ENCODE data around the gene FARS2. TPM values are rescaled to one million over a fixed set of nuclear protein-coding genes. Genes with fewer than 3 reads are reported as not detected.

Gene FARS2
- total RNA-seq, 2 donors from 2014 or later = 23.9 to 26.0 TPM

DNA sequence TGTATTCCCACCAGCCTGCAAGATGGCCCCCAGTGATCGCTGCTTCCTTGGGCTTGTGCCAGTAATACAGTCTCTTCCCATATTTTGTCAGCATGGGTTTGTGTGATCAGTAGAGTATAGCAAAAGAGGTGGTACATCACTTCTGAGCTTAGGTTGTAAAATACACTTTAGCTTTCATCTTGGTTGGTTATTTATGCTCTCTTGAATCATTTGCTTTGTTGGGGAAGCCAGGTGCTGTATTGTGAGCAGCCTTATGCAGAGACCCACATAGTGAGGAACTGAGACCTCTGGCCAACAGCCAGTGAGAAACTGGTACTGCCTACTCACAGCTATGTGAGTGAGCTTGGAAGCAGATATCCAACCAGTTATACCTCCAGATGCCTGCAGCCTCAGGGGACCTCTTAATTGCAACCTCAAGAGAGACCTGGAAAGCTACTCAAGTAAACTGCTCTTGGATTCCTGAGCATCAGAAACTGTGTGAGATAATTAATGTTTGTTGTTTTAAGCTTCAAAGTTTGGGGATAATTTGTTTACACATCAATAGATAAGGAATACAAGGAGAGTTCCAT, 229.3 kb downstream of the FARS2 start:
- no peak overlapping the region for H3K4me3 Mint-ChIP-seq
- DNase-seq = no peak
- H3K27ac Mint-ChIP-seq = no peak overlapping the region
- peaks cover 0 to 2% of the 10 kb centered on the region in 2 donors for H3K9me3 Mint-ChIP-seq
- no peaks in the 10 kb centered on the region for H3K27me3 Mint-ChIP-seq (ENCODE audit: low read depth)
- H3K36me3 Mint-ChIP-seq (ENCODE audit: insufficient read depth in 2 of 2) = peaks cover 3 to 5% of the 10 kb centered on the region in 2 donors
- ATAC-seq (replicated peaks in 1 of 2) = no peak
- H3K4me1 Mint-ChIP-seq (ENCODE audit: low read depth) = peaks cover 5% of the 10 kb centered on the region

DNA sequence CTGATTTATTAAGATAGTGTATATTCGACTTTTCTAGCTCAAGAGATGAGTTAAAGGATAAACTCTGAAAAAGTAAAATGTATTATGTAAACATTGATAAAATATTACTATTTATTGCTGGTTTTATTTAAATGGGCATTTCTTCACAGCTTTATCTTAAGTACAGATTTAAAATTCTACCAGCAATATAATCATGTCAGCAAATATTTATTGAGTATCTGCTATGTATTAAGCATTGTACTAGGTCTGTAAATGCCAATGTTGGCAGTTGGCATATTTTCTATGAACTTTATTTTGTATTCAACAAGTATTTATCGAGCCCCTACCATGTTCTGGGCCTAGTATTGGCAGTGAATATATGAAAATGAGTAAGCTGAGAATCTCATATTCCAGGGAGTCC, 231.0 kb downstream of the FARS2 start:
- peaks cover 0 to 2% of the 10 kb centered on the region in 2 donors for H3K9me3 Mint-ChIP-seq
- H3K27me3 Mint-ChIP-seq (ENCODE audit: low read depth) = no peaks in the 10 kb centered on the region
- no peak for ATAC-seq (replicated peaks in 1 of 2)
- H3K4me1 Mint-ChIP-seq (ENCODE audit: low read depth) = no peaks in the 10 kb centered on the region
- no peak overlapping the region for H3K4me3 Mint-ChIP-seq
- H3K27ac Mint-ChIP-seq = no peak overlapping the region
- no peak for DNase-seq
- peaks cover 3 to 5% of the 10 kb centered on the region in 2 donors for H3K36me3 Mint-ChIP-seq (ENCODE audit: insufficient read depth in 2 of 2)

DNA sequence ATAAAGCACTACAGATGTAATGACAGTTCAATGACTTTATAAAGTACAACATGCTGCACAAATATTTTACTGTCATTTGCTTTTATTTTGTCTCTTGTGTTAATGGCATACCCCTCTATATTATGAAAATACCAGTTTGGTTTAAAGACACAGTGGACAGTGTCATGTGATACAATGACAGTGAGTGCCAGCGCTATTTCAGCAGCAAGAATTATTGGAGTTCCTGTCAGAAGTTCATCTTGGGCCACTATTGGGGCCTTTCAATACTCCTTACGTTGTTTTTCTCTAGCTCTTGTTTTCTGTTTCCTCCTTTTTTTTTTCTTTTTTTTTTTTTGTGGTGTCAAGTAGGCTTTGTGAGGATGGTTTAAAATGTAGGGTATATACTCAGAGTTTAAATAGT, 232.5 kb downstream of the FARS2 start:
- DNase-seq (no peak), ATAC-seq (replicated peaks in 1 of 2) (no peak)
- Mint-ChIP-seq H3K4me1 (ENCODE audit: low read depth) (peaks cover 12% of the 10 kb centered on the region), H3K27ac (no peak overlapping the region), H3K4me3 (no peak overlapping the region), H3K27me3 (ENCODE audit: low read depth) (no peaks in the 10 kb centered on the region), H3K9me3 (peaks cover 0 to 2% of the 10 kb centered on the region in 2 donors), H3K36me3 (ENCODE audit: insufficient read depth in 2 of 2) (peaks cover 2 to 3% of the 10 kb centered on the region in 2 donors)

DNA sequence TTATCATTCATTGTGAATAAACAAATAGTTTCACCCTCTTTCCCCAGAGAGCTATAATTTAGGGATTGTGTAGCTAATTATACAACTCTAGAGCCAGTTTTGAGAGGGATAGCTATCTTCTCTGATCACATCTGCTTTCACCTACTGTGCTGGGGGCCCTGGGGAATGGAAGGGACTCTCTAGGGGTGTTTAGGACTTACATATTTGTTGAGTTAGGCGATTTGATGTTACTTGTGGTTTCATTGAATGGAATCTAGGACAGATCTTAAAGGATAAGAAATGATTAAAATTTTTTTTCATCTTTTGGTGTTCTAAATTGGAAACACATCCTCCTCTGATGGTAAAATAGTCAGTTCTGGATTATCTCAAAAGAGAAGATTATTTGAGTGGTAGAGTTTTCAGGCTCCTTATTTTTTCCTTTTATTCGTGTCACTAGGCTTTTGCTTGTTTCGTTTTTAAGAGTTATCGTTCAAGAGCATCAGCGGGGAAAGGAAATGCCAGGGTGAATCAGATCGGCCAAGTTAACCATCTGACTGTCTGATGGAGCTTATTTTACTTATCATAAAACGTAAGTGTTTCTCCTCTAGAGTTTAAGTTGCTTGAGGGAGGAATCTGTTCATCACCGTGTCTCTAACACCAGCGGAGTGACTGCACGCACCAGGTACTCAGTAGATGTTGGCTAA, 236.7 kb downstream of the FARS2 start:
- H3K9me3 Mint-ChIP-seq = no peaks in the 10 kb centered on the region
- H3K4me3 Mint-ChIP-seq = peak overlapping the region in 1 of 2 donors; percentile 68
- peak; percentile 15 to 56 for ATAC-seq (replicated peaks in 1 of 2)
- H3K36me3 Mint-ChIP-seq (ENCODE audit: insufficient read depth in 2 of 2) = peaks cover 1% of the 10 kb centered on the region in 2 donors
- DNase-seq = no peak
- peaks cover 24% of the 10 kb centered on the region for H3K4me1 Mint-ChIP-seq (ENCODE audit: low read depth)
- peak overlapping the region; percentile 39 for H3K27ac Mint-ChIP-seq
- no peaks in the 10 kb centered on the region for H3K27me3 Mint-ChIP-seq (ENCODE audit: low read depth)

DNA sequence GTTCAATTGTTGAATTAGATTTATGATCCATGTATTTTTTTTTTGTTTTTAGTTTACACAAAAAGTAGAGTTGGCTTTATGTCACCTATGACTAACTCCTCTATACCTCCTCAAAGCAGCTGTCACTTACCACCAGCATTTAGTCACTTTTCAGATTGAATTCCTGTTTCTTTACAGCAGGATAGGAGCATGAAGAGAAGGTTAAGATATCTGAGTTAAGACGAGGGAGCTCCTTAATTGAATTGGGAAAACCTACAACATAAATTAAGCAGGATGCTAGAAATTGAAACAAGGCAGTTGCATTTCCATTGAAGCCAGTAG, 237.2 kb downstream of the FARS2 start:
- peak overlapping the region in 1 of 2 donors; percentile 68 for H3K4me3 Mint-ChIP-seq
- ATAC-seq (replicated peaks in 1 of 2) (peak in 1 of 2 donors; percentile 70), DNase-seq (no peak)
- H3K36me3 Mint-ChIP-seq (ENCODE audit: insufficient read depth in 2 of 2) = peaks cover 1% of the 10 kb centered on the region in 2 donors
- no peaks in the 10 kb centered on the region for H3K9me3 Mint-ChIP-seq
- H3K27ac Mint-ChIP-seq = peak overlapping the region; percentile 39
- no peaks in the 10 kb centered on the region for H3K27me3 Mint-ChIP-seq (ENCODE audit: low read depth)
- peaks cover 24% of the 10 kb centered on the region for H3K4me1 Mint-ChIP-seq (ENCODE audit: low read depth)

DNA sequence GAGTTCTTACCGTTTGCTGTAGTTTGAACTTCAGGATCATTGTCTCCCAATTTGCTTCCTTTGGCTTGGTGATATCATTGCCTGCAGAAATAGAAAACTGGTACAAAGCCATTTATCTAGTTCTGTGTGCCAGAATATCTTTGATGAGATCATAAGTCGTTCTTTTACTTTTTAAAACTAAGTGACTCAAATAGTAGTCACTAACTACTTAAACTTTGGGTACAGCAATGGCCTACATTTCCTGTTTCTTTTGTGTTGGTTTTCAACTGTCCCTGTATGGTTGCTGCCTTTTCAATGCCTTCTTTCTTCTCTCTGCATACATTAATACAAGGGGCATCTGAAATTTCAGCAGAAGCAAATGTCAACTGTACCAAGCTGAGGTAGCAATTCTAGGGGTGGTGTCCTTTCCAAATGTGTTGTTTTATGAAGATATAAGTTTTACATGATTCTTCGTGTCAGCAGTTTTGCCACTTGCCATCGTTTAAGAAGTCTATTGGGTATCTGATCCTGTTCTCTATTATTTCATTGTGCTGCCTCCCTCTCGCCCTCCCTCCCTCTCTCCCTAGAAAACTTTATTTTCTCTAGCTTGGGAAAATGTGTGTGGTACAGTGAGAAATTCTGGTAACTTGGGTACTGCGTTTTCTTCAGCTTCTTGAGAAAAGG, 238.5 kb downstream of the FARS2 start:
- peaks cover 24% of the 10 kb centered on the region for H3K4me1 Mint-ChIP-seq (ENCODE audit: low read depth)
- H3K27ac Mint-ChIP-seq = peak overlapping the region; percentile 80
- DNase-seq (no peak), ATAC-seq (replicated peaks in 1 of 2) (peak; percentile 68 to 76)
- peaks cover 1% of the 10 kb centered on the region in 2 donors for H3K36me3 Mint-ChIP-seq (ENCODE audit: insufficient read depth in 2 of 2)
- H3K27me3 Mint-ChIP-seq (ENCODE audit: low read depth) = no peaks in the 10 kb centered on the region
- H3K4me3 Mint-ChIP-seq = peak overlapping the region in 1 of 2 donors; percentile 68
- H3K9me3 Mint-ChIP-seq = no peaks in the 10 kb centered on the region

DNA sequence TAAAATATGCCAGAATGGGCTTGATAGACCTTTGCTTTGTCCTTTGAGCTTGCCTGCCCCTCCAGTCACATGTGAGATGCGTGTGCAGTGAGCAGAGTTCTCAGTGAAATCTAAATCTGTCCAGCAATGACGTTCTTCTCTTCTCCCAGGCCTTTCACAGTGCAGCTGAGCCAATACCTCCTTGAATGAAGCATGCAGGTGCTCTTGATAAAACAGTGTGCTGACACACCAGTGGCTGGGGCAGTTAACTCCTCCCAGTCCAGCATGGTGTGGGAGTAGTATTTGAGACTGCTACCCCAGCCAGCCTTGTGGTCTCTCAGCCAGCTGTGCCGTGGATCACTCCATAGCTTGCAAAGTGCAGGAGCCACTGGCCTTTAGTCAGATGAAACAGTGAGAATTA, 240.5 kb downstream of the FARS2 start:
- no peak overlapping the region for H3K27ac Mint-ChIP-seq
- H3K4me3 Mint-ChIP-seq = no peak overlapping the region
- peaks cover 0 to 1% of the 10 kb centered on the region in 2 donors for H3K36me3 Mint-ChIP-seq (ENCODE audit: insufficient read depth in 2 of 2)
- H3K9me3 Mint-ChIP-seq = no peaks in the 10 kb centered on the region
- DNase-seq (no peak), ATAC-seq (replicated peaks in 1 of 2) (no peak)
- H3K27me3 Mint-ChIP-seq (ENCODE audit: low read depth) = no peaks in the 10 kb centered on the region
- peaks cover 40% of the 10 kb centered on the region for H3K4me1 Mint-ChIP-seq (ENCODE audit: low read depth)

DNA sequence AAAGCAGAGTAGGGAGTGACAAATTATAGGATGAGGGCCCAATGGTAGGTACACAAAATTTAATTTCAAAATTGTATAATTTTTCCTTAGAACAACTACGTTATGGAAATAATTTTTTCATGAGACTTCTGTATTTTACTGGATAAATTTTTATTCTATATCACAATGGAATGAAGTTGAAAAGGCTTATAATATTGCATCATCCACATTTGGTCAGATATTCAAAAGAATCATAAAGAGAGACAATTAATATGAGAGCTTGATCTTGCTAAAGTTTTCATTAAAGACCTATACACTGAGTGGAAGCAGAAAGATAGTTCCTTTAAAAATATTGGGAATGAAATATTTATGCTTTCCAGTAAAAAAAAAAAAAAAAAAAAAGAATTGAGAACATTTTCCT, 242.8 kb downstream of the FARS2 start:
- Mint-ChIP-seq H3K9me3 (no peaks in the 10 kb centered on the region), H3K27me3 (ENCODE audit: low read depth) (no peaks in the 10 kb centered on the region), H3K4me1 (ENCODE audit: low read depth) (peaks cover 34% of the 10 kb centered on the region), H3K27ac (peak overlapping the region; percentile 22), H3K36me3 (ENCODE audit: insufficient read depth in 2 of 2) (peaks cover 0 to 1% of the 10 kb centered on the region in 2 donors), H3K4me3 (no peak overlapping the region)
- DNase-seq (no peak), ATAC-seq (replicated peaks in 1 of 2) (no peak)

DNA sequence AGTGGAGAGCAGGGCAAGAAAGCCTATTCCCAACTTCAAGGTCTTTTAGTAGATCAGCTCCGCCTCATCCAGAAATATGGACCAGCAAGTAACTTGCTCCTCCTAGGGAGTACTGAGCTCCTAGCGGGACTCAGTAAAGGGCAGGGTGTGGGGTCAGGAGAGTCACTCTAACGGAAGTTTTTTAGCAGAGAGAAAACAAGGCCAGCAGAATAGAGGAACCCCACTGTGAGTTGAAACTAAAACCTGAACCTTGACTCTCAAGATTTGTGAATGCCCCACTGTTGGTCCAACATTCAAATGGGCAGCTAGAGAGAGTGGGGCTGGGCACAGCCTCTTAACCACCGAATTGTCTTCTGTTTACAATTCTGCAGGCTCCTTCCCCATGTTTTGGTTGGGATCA, 244.8 kb downstream of the FARS2 start:
- no peaks in the 10 kb centered on the region for H3K27me3 Mint-ChIP-seq (ENCODE audit: low read depth)
- H3K36me3 Mint-ChIP-seq (ENCODE audit: insufficient read depth in 2 of 2) = no peaks in the 10 kb centered on the region
- no peak overlapping the region for H3K4me3 Mint-ChIP-seq
- H3K4me1 Mint-ChIP-seq (ENCODE audit: low read depth) = peaks cover 24% of the 10 kb centered on the region
- DNase-seq (no peak), ATAC-seq (replicated peaks in 1 of 2) (no peak)
- H3K27ac Mint-ChIP-seq = no peak overlapping the region
- no peaks in the 10 kb centered on the region for H3K9me3 Mint-ChIP-seq

DNA sequence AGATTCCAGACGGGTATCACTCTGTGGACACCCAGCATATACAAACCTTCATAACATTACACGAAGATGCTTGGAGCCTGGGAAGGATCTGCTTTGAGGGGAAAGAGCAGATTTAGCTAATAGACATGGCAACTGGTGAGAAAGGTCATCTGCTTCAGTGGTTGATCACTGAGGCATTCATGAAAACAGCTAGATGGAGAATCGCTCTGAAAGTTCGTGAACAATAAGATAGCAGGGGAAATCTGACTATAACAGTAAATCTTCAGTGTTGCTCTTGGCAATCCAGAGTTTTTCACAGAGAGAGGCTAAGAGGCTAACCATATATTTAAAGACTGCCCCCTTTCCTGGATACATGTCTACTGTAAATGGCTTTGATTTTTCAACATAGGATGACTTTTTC, 245.3 kb downstream of the FARS2 start:
- no peaks in the 10 kb centered on the region for H3K27me3 Mint-ChIP-seq (ENCODE audit: low read depth)
- H3K4me3 Mint-ChIP-seq = peak overlapping the region; percentile 55 to 64
- H3K4me1 Mint-ChIP-seq (ENCODE audit: low read depth) = peaks cover 24% of the 10 kb centered on the region
- no peak overlapping the region for H3K27ac Mint-ChIP-seq
- no peaks in the 10 kb centered on the region for H3K9me3 Mint-ChIP-seq
- DNase-seq (no peak), ATAC-seq (replicated peaks in 1 of 2) (peak in 1 of 2 donors; percentile 7)
- H3K36me3 Mint-ChIP-seq (ENCODE audit: insufficient read depth in 2 of 2) = no peaks in the 10 kb centered on the region

DNA sequence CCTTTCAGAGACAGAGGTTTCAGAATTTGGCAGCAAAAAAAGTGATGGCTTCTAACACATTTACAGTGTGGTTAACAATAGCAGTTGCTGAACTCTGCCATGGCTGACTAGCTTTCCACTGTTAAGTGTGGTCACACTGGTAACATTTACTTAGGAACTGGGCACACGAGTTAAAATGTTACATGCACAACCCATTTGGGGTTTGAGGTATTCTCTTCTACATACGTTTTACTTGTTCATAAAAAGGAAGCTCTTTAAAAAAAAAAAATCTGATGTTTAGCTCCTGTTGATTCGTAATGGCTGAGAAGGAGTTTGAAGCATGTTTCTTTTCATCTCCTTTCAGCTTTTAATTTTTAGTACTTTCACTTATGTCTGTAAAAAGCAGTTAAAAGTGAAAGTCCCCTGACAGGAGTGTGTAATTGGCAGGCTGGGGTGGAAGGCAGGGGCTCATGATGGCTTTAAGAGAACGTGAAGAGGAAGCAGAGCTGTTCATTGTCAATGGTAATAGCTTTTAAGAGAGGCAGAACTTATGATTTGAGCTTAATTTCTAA, 245.9 kb downstream of the FARS2 start:
- H3K4me1 Mint-ChIP-seq (ENCODE audit: low read depth) = peaks cover 24% of the 10 kb centered on the region
- no peaks in the 10 kb centered on the region for H3K36me3 Mint-ChIP-seq (ENCODE audit: insufficient read depth in 2 of 2)
- ATAC-seq (replicated peaks in 1 of 2) (peak; percentile 67 to 73), DNase-seq (no peak)
- H3K9me3 Mint-ChIP-seq = no peaks in the 10 kb centered on the region
- H3K4me3 Mint-ChIP-seq = peak overlapping the region; percentile 55 to 64
- H3K27ac Mint-ChIP-seq = peak overlapping the region; percentile 74
- no peaks in the 10 kb centered on the region for H3K27me3 Mint-ChIP-seq (ENCODE audit: low read depth)

DNA sequence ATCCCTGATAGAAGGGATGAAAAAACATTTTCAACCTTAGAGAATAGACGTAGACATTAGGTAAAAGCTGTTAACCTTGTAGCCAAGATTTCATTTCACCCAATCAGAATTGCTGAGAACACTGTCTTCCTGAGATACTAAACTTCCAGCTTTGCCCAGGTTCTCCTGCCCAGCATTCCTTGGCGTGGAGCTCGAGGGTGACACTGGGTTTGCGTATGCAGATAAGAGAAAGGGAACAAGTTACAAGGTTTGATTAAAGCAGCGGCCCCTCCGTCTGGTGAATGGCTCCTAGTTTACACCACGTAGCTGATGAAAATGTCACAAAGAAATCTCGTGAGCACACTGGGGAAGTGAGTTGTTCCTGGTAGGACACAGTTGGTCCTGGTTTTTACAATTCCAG, 247.8 kb downstream of the FARS2 start:
- no peaks in the 10 kb centered on the region for H3K27me3 Mint-ChIP-seq (ENCODE audit: low read depth)
- H3K4me3 Mint-ChIP-seq = no peak overlapping the region
- no peaks in the 10 kb centered on the region for H3K9me3 Mint-ChIP-seq
- ATAC-seq (replicated peaks in 1 of 2) (no peak), DNase-seq (no peak)
- H3K4me1 Mint-ChIP-seq (ENCODE audit: low read depth) = peaks cover 31% of the 10 kb centered on the region
- no peaks in the 10 kb centered on the region for H3K36me3 Mint-ChIP-seq (ENCODE audit: insufficient read depth in 2 of 2)
- no peak overlapping the region for H3K27ac Mint-ChIP-seq

DNA sequence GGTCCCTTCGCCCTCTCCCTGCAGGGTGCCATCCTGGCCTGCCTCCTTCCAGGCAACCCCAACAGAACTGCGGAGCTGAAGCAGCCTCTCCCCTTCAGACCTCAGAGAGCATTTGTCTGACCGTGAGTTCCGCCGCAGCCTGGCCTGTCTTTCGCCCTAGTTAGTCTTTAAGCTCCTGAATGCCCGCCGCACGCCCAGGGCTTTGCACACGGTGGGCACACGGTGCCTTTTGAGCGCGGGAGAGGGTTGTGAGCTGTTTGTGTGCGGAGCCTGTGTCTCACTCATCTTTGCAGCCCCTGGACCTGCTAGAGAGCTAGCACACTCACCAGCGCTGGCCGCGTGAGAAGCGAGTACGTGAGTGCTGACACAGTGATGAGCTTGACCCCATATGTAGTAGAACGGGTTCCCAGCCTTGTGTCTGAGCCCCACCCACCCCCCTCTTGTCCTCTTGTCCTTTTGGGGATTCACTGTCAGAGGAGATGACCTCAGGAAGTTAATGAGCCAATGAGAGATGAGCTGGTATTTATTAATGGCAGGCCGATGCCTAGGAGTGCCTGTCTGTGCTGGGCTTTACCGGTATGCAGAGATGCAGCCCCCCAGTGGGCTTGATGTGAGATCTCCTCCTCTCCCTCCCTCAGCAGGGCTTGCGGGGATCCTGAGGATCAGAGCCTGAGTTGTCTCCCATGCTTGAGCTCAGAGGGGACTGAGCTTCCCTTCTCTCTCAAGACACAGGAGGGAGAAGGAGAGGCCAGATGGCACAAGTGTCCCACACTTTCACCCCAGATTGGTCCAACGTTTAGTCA, 249.2 kb downstream of the FARS2 start:
- H3K27ac Mint-ChIP-seq = no peak overlapping the region
- H3K4me1 Mint-ChIP-seq (ENCODE audit: low read depth) = peaks cover 32% of the 10 kb centered on the region
- no peaks in the 10 kb centered on the region for H3K36me3 Mint-ChIP-seq (ENCODE audit: insufficient read depth in 2 of 2)

More for the DNA sequence above, 249.2 kb downstream of the FARS2 start:
- no peaks in the 10 kb centered on the region for H3K9me3 Mint-ChIP-seq
- ATAC-seq (replicated peaks in 1 of 2) = no peak
- H3K27me3 Mint-ChIP-seq (ENCODE audit: low read depth) = no peaks in the 10 kb centered on the region
- DNase-seq = no peak
- H3K4me3 Mint-ChIP-seq = no peak overlapping the region
